GM21825 (cell line): ENCODE results near the gene TMBIM1.
A peak's percentile ranks its signal among the peaks of the same experiment; 100 is the strongest.

Experiments used
- ATAC-seq: cut with Tn5 transposase; IDR thresholded peaks from one replicate; pipeline ENCODE4 v1.9.1; 2021; ENCODE audit warnings: mild to moderate bottlenecking, moderate library complexity; ENCODE audit not compliant: unreplicated experiment

Gene TMBIM1

GRCh38 chr2:218293715-218294429, 1.6 kb upstream of the TMBIM1 start:
- ATAC-seq = no peak

GRCh38 chr2:218291318-218292047, 820 bp downstream of the TMBIM1 start:
- no peak for ATAC-seq

GRCh38 chr2:218290316-218291261, 1.7 kb downstream of the TMBIM1 start:
- peak; percentile 62 for ATAC-seq

- no peak for ATAC-seq
Measured at GRCh38 chr2:218289639-218290315, 2.5 kb downstream of the TMBIM1 start.

- peak; percentile 70 for ATAC-seq
Measured at GRCh38 chr2:218286570-218287459, 5.5 kb downstream of the TMBIM1 start.

GRCh38 chr2:218285604-218286003, 6.7 kb downstream of the TMBIM1 start:
- ATAC-seq = no peak

- peak; percentile 32 for ATAC-seq
Measured at GRCh38 chr2:218284106-218284811, 8.0 kb downstream of the TMBIM1 start.

- no peak for ATAC-seq
Measured at GRCh38 chr2:218282173-218282991, 9.9 kb downstream of the TMBIM1 start.

GRCh38 chr2:218281449-218281848, 10.9 kb downstream of the TMBIM1 start:
- no peak for ATAC-seq

- ATAC-seq = no peak
Measured at GRCh38 chr2:218280260-218280870, 11.9 kb downstream of the TMBIM1 start.

GRCh38 chr2:218278531-218279360, 13.6 kb downstream of the TMBIM1 start:
- ATAC-seq = no peak

- ATAC-seq = no peak
Measured at GRCh38 chr2:218277921-218278320, 14.4 kb downstream of the TMBIM1 start.

GRCh38 chr2:218276986-218277755, 15.1 kb downstream of the TMBIM1 start:
- no peak for ATAC-seq

GRCh38 chr2:218275371-218276072, 16.8 kb downstream of the TMBIM1 start:
- no peak for ATAC-seq

GRCh38 chr2:218274586-218274985, 17.7 kb downstream of the TMBIM1 start:
- no peak for ATAC-seq

- no peak for ATAC-seq
Measured at GRCh38 chr2:218273908-218274249, 18.4 kb downstream of the TMBIM1 start.
